NCI-H187 (cell line): ENCODE data around the gene LHX8.

ENCODE experiments used
- DNase-seq, 2 experiments: peaks; one replicate each; lab custom pipeline; 2025; lab: John Stamatoyannopoulos, UW

Gene LHX8

GRCh38 chr1:75203415-75204277 lies 69.5 kb downstream of the LHX8 start:
- peak in 1 of 2 experiments; percentile 11 for DNase-seq

DNA sequence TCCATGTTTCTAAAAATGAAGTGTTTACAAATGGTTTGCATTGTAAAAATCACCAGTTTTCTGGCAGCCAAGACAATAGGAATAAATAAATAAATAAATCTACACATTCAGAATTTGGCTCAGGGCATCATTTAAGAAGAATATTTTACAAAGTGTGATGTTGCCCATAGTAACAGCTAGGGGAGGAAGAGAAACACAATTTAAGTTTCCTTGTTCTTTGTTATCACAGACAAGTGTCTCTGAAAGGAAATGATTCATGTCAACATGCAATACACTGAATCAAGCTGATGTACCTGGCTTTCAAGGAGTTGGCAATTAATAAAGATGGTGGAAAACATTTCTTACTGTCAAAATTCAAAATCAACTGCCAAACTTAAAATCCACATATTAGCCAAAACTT lies 74.7 kb downstream of the LHX8 start:
- no peak for DNase-seq
